Right forelimb (tissue), 1 donor: Measurements from ENCODE around the gene VSIR.
A peak's percentile ranks its signal among the peaks of the same experiment; 100 is the strongest.

Experiments used
- DNase-seq: peaks from one replicate; pipeline ENCODE4 v3.0.0-alpha.2; 2018

The VSIR gene

GRCh38 chr10:71773221-71773971 lies at the start of gene VSIR:
TSS of gene VSIR (minus strand) at chr10:71773520. CDS start at chr10:71773439, 81 bp downstream.
- DNase-seq: peak; percentile 92

- DNase-seq: no peak
These were observed 48.8 kb upstream of the VSIR start for GRCh38 chr10:71821909-71822763.

DNA sequence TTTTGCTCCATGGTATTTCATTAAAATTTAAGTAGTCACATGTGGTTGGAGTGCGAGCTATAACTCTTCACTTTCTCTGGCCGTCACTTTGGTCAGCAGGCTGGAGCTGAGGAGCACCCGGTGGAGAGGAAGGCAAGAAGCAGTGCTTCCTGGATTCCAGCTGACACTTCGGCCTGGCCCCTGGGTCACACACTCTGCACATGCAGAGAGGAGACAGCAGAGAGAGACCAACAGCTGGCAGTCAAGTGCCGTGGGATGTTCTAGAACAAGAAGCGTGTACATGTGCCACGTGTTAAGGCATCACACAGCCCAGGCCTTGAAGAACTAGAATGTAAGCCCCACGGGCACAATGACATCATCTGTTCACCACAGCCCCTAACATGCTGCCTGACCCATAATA lies 47.6 kb upstream of the VSIR start:
- DNase-seq: no peak

DNA sequence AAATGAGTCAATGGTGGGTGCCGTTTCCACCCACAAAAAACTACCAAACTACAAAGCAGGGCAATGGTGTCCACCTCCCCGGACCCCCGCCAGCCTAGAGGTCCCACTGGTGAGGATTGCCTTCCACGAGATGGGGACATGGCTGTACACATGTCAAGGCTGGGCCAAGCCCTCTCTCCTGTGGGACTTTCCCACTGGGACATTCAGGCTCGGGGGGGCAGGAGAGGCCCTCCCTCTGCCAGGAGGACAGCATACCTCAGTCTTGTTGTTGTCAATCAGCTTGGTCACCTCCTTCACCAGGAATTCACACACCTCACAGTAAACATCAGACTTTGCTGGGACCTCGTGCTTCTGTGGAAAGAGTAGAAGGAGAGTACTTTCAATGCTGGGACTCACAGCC lies 46.7 kb upstream of the VSIR start:
- no peak for DNase-seq

GRCh38 chr10:71819441-71819861 lies 46.1 kb upstream of the VSIR start:
- no peak for DNase-seq

DNA sequence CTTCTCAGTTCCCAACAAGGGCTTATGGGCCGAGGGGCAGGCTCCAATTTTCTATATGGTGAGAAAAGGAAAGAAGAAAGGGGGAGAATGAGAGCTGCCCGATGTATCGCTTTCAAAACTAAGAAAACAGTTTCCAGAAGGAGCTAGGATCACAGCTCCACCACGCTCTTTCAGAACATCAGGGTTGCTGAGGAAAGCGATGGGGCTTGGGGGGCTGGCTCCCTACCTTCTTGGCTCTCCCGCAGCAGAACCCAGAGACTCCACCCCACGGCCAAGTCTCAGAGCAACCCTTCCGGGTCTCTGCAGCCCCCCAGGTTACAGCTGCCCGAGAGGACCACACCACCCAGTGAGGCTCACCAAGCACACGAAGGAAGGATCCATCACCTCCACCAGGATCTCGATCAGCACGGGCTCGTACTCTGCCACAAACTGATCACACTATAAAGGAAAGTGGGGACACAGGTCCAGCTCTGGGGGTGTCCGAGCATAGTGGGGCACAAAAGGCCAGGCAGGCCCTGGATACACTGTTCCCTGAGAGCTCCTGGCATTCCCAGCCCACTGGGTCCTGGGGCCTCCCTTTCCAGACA lies 45.4 kb upstream of the VSIR start:
- DNase-seq: no peak

DNA sequence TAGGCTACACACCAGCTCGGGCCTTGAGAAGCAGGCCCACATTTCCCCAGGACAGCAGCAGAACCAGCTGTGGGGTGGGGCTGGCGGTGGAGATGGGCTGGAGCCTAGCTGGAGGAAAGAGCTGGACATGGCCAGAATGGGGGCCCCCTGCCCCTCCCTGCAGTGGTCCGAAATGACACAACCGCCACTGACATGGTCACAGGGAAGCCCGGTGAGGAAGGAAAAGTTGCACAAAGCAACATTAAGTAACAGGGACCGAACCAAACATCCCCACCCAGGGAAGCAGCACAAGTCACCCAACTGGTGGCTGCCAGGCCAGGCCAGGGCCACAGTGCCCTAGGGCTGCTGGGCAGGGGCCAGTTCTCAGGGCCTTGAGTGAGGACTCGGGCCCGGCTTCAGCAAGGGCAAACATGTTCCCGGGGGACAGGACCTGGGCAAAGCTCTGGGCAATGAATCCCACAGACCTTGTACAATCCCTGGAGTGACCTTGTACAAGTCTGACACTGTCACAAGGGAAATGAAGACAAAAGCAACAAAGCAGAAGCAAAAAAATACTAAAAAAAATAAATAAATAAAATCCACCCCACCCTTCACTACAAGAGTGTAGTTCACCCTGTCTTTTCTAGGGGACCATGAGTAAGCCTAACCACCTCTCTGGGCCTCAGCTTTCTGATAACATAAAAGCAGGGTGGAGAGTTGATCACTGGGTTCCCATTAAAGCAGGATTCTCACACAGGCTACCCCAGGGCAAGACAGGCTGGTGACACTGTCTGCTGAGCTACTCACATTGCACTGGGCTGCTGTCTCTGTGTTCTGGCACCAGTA lies 44.7 kb upstream of the VSIR start:
- no peak for DNase-seq

GRCh38 chr10:71816936-71817618 lies 43.8 kb upstream of the VSIR start:
- DNase-seq: no peak

DNA sequence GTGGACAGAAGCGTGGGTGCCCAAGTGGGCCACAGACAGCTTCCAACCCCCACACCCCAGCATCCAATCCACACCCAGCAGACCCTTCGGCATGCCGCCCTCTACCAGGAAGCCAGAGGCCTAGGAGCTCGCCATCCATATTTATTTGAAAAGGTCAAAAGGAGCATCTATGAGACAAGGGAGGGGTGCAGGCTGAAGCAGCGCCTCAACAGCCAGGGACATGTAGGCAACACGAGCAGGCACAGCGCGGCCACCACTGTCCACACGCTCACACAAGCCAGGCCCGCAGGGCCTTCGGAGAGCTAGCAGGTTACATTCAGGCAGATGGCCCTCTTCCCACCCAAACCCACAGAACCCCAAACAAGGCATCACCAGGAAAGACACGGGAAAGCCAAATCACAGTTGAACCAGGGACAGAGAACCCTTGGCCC lies 43.1 kb upstream of the VSIR start:
- no peak for DNase-seq

GRCh38 chr10:71815515-71816130 lies 42.3 kb upstream of the VSIR start:
- DNase-seq: no peak

DNA sequence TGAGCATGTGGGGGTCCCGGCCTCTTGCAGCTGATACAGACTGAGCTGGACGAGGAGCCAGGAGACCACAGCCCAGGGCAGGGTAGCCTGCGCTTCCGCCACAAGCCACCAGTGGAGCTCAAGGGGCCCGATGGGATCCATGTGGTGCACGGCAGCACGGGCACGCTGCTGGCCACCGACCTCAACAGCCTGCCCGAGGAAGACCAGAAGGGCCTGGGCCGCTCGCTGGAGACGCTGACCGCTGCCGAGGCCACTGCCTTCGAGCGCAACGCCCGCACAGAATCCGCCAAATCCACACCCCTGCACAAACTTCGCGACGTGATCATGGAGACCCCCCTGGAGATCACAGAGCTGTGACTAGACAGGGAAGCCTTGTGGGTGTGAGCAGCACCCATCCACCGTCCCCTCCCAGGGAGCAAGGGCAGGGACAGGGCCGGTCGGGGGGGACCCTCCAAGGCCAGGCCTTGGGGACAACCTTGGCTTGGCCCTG lies 41.6 kb upstream of the VSIR start:
- DNase-seq: no peak

DNA sequence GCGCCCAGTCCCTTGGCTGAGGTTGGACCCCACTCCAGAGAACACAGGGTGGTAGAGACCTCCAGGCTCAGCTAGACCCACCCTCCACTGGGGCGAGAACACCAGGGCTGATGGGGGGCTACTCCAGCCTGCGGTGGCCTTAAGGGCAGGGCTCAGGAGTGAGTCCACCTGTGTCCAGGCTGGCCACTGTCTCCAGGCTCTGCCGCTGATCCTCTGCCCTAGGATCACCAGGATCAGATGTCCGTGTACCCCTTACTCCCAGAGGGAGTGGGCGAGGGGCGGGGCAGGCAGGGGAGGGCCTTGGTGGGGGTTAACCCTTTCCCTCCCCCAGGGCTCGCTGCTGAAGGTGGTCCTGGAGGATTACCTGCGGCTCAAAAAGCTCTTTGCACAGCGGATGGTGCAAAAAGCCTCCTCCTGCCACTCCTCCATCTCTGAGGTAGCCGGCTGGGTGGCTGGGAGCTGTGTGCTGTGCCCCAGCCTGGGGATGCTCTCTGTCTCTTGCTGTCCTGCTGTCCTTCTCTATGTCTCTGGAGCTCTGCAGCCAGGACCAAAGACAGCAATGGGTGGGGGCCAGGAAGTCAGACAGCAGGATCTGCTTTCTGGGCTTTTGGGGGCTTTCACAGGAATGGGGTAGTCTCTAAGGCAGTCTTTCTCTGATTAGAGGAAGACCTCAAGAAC lies 39.7 kb upstream of the VSIR start:
- DNase-seq: no peak

- peak; percentile 68 for DNase-seq
These were observed 38.9 kb upstream of the VSIR start for GRCh38 chr10:71812016-71812912.

- no peak for DNase-seq
These were observed 38.0 kb upstream of the VSIR start for GRCh38 chr10:71811351-71811750.

- DNase-seq: no peak
These were observed 36.9 kb upstream of the VSIR start for GRCh38 chr10:71810048-71810750.

DNA sequence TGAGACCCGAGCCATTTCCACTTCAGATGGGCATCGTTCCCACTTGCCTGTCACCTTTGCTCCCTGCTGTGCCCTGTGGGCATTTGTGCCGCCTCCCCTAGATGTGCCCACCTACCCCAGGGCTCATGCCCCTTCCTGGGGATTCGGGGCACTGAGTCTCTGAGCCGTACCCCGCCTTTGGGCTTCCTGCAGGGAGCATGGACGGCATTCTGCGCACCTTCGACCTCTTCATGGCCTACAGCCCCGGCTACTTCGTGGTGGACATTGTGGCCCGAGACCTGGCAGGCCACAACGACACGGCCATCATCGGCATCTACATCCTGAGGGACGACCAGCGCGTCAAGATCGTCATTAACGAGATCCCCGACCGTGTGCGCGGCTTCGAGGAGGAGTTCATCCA lies 36.3 kb upstream of the VSIR start:
- DNase-seq: no peak

GRCh38 chr10:71807557-71808510 lies 34.5 kb upstream of the VSIR start:
- no peak for DNase-seq
